ENCODE results near the gene FRMPD4. TPM values are rescaled to one million over a fixed set of nuclear protein-coding genes. Genes with fewer than 3 reads are reported as not detected.
A peak's percentile ranks its signal among the peaks of the same experiment; 100 is the strongest.

The FRMPD4 gene
- polyA plus RNA-seq, 1 donor from 2014 or later, result not detected

- no peak overlapping the region for H3K4me3 Mint-ChIP-seq
- H3K27me3 Mint-ChIP-seq, result peaks cover 1% of the 10 kb centered on the region
- H3K9me3 Mint-ChIP-seq, result peaks cover 2 to 9% (median 8%) of the 10 kb centered on the region in 3 donors
- peaks cover 2% of the 10 kb centered on the region for H3K36me3 Mint-ChIP-seq
- H3K27ac Mint-ChIP-seq, result no peak overlapping the region
- peaks cover 0 to 2% (median 0%) of the 10 kb centered on the region in 3 donors for H3K4me1 Mint-ChIP-seq
Observed at GRCh38 chrX:12390301-12390700, 252.0 kb downstream of the FRMPD4 start.

GRCh38 chrX:12396584-12396983 lies 258.3 kb downstream of the FRMPD4 start:
- H3K27me3 Mint-ChIP-seq, result no peaks in the 10 kb centered on the region
- H3K36me3 Mint-ChIP-seq, result peaks cover 2% of the 10 kb centered on the region
- no peak overlapping the region for H3K27ac Mint-ChIP-seq
- H3K4me3 Mint-ChIP-seq, result no peak overlapping the region
- H3K4me1 Mint-ChIP-seq, result no peaks in the 10 kb centered on the region
- peaks cover 2 to 6% (median 4%) of the 10 kb centered on the region in 3 donors for H3K9me3 Mint-ChIP-seq

- peaks cover 0 to 2% (median 2%) of the 10 kb centered on the region in 3 donors for H3K9me3 Mint-ChIP-seq
- H3K4me1 Mint-ChIP-seq, result no peaks in the 10 kb centered on the region
- H3K36me3 Mint-ChIP-seq, result no peaks in the 10 kb centered on the region
- H3K27me3 Mint-ChIP-seq, result no peaks in the 10 kb centered on the region
- H3K27ac Mint-ChIP-seq, result no peak overlapping the region
- H3K4me3 Mint-ChIP-seq, result no peak overlapping the region
Observed at GRCh38 chrX:12400218-12400617, 261.9 kb downstream of the FRMPD4 start.

- Mint-ChIP-seq H3K4me1 (no peaks in the 10 kb centered on the region), H3K27ac (no peak overlapping the region), H3K9me3 (peaks cover 0 to 3% (median 2%) of the 10 kb centered on the region in 3 donors), H3K4me3 (no peak overlapping the region), H3K36me3 (no peaks in the 10 kb centered on the region), H3K27me3 (no peaks in the 10 kb centered on the region)
Observed at GRCh38 chrX:12401252-12401651, 263.0 kb downstream of the FRMPD4 start.

GRCh38 chrX:12403474-12404082 lies 265.3 kb downstream of the FRMPD4 start:
- no peaks in the 10 kb centered on the region for H3K27me3 Mint-ChIP-seq
- peaks cover 0 to 3% (median 2%) of the 10 kb centered on the region in 3 donors for H3K9me3 Mint-ChIP-seq
- peak overlapping the region in 1 of 3 donors; percentile 53 for H3K27ac Mint-ChIP-seq
- no peaks in the 10 kb centered on the region for H3K4me1 Mint-ChIP-seq
- no peaks in the 10 kb centered on the region for H3K36me3 Mint-ChIP-seq
- no peak overlapping the region for H3K4me3 Mint-ChIP-seq

GRCh38 chrX:12405306-12405705 lies 267.0 kb downstream of the FRMPD4 start:
- H3K36me3 Mint-ChIP-seq, result no peaks in the 10 kb centered on the region
- H3K4me3 Mint-ChIP-seq, result no peak overlapping the region
- peaks cover 0 to 3% (median 0%) of the 10 kb centered on the region in 3 donors for H3K9me3 Mint-ChIP-seq
- no peaks in the 10 kb centered on the region for H3K4me1 Mint-ChIP-seq
- H3K27ac Mint-ChIP-seq, result no peak overlapping the region
- H3K27me3 Mint-ChIP-seq, result no peaks in the 10 kb centered on the region

GRCh38 chrX:12410523-12410922 lies 272.2 kb downstream of the FRMPD4 start:
- Mint-ChIP-seq H3K36me3 (no peaks in the 10 kb centered on the region), H3K27ac (no peak overlapping the region), H3K27me3 (peaks cover 1% of the 10 kb centered on the region), H3K9me3 (peaks cover 0 to 3% (median 0%) of the 10 kb centered on the region in 3 donors), H3K4me3 (no peak overlapping the region), H3K4me1 (no peaks in the 10 kb centered on the region)

- no peaks in the 10 kb centered on the region for H3K4me1 Mint-ChIP-seq
Observed at GRCh38 chrX:12411831-12412230, 273.6 kb downstream of the FRMPD4 start.

GRCh38 chrX:12412561-12412960 lies 274.3 kb downstream of the FRMPD4 start:
- H3K27me3 Mint-ChIP-seq, result peaks cover 3% of the 10 kb centered on the region
- no peak overlapping the region for H3K4me3 Mint-ChIP-seq
- no peaks in the 10 kb centered on the region for H3K4me1 Mint-ChIP-seq
- H3K36me3 Mint-ChIP-seq, result no peaks in the 10 kb centered on the region
- no peak overlapping the region for H3K27ac Mint-ChIP-seq
- H3K9me3 Mint-ChIP-seq, result peaks cover 0 to 3% (median 0%) of the 10 kb centered on the region in 3 donors

More at GRCh38 chrX:12411831-12412230, 273.6 kb downstream of the FRMPD4 start:
- H3K27ac Mint-ChIP-seq, result no peak overlapping the region
- H3K9me3 Mint-ChIP-seq, result peaks cover 0 to 3% (median 0%) of the 10 kb centered on the region in 3 donors
- no peaks in the 10 kb centered on the region for H3K36me3 Mint-ChIP-seq
- peaks cover 3% of the 10 kb centered on the region for H3K27me3 Mint-ChIP-seq
- no peak overlapping the region for H3K4me3 Mint-ChIP-seq

- Mint-ChIP-seq H3K4me1 (no peaks in the 10 kb centered on the region), H3K9me3 (peaks cover 0 to 4% (median 2%) of the 10 kb centered on the region in 3 donors), H3K36me3 (no peaks in the 10 kb centered on the region), H3K27me3 (peaks cover 8% of the 10 kb centered on the region), H3K27ac (no peak overlapping the region), H3K4me3 (no peak overlapping the region)
Observed at GRCh38 chrX:12419591-12419990, 281.3 kb downstream of the FRMPD4 start.

GRCh38 chrX:12421918-12422317 lies 283.6 kb downstream of the FRMPD4 start:
- no peak overlapping the region for H3K27ac Mint-ChIP-seq
- peaks cover 7% of the 10 kb centered on the region for H3K27me3 Mint-ChIP-seq
- H3K36me3 Mint-ChIP-seq, result no peaks in the 10 kb centered on the region
- H3K9me3 Mint-ChIP-seq, result peaks cover 0 to 3% (median 2%) of the 10 kb centered on the region in 3 donors
- H3K4me3 Mint-ChIP-seq, result no peak overlapping the region
- no peaks in the 10 kb centered on the region for H3K4me1 Mint-ChIP-seq

- Mint-ChIP-seq H3K27me3 (peaks cover 8% of the 10 kb centered on the region), H3K4me1 (no peaks in the 10 kb centered on the region), H3K4me3 (no peak overlapping the region), H3K27ac (no peak overlapping the region), H3K9me3 (peaks cover 0 to 3% (median 2%) of the 10 kb centered on the region in 3 donors), H3K36me3 (no peaks in the 10 kb centered on the region)
Observed at GRCh38 chrX:12423346-12423745, 285.1 kb downstream of the FRMPD4 start.

- Mint-ChIP-seq H3K9me3 (peaks cover 0 to 2% (median 0%) of the 10 kb centered on the region in 3 donors), H3K4me1 (no peaks in the 10 kb centered on the region), H3K27me3 (peaks cover 7% of the 10 kb centered on the region), H3K36me3 (peaks cover 3% of the 10 kb centered on the region), H3K4me3 (no peak overlapping the region), H3K27ac (no peak overlapping the region)
Observed at GRCh38 chrX:12425496-12425895, 287.2 kb downstream of the FRMPD4 start.

GRCh38 chrX:12426420-12426819 lies 288.1 kb downstream of the FRMPD4 start:
- no peaks in the 10 kb centered on the region for H3K4me1 Mint-ChIP-seq
- no peak overlapping the region for H3K27ac Mint-ChIP-seq
- H3K36me3 Mint-ChIP-seq, result peaks cover 3% of the 10 kb centered on the region
- no peak overlapping the region for H3K4me3 Mint-ChIP-seq
- H3K27me3 Mint-ChIP-seq, result peaks cover 6% of the 10 kb centered on the region
- peaks cover 0 to 2% (median 0%) of the 10 kb centered on the region in 3 donors for H3K9me3 Mint-ChIP-seq

GRCh38 chrX:12434493-12434892 lies 296.2 kb downstream of the FRMPD4 start:
- Mint-ChIP-seq H3K9me3 (peaks cover 0 to 2% (median 0%) of the 10 kb centered on the region in 3 donors), H3K27ac (no peak overlapping the region), H3K4me1 (peaks cover 0 to 2% (median 0%) of the 10 kb centered on the region in 3 donors), H3K4me3 (no peak overlapping the region), H3K27me3 (peaks cover 4% of the 10 kb centered on the region), H3K36me3 (peaks cover 6% of the 10 kb centered on the region)

- no peaks in the 10 kb centered on the region for H3K9me3 Mint-ChIP-seq
- no peak overlapping the region for H3K4me3 Mint-ChIP-seq
- H3K36me3 Mint-ChIP-seq, result peaks cover 5% of the 10 kb centered on the region
- peaks cover 5% of the 10 kb centered on the region for H3K27me3 Mint-ChIP-seq
- H3K27ac Mint-ChIP-seq, result no peak overlapping the region
- peaks cover 0 to 5% (median 2%) of the 10 kb centered on the region in 3 donors for H3K4me1 Mint-ChIP-seq
Observed at GRCh38 chrX:12439416-12439815, 301.1 kb downstream of the FRMPD4 start.
